ENCODE data around the gene HSCB. TPM values are rescaled to one million over a fixed set of nuclear protein-coding genes. Genes with fewer than 3 reads are reported as not detected.
"Not testable (repeated sequence)": the region's sequence is repeated elsewhere in the genome, so short reads cannot be mapped to it uniquely, and the experiment has no call there.

Gene HSCB
- total and polyA plus RNA-seq, 2 of the 4 experiments (the other 2 are of a cell fraction): 5.4 to 13.2 TPM

DNA sequence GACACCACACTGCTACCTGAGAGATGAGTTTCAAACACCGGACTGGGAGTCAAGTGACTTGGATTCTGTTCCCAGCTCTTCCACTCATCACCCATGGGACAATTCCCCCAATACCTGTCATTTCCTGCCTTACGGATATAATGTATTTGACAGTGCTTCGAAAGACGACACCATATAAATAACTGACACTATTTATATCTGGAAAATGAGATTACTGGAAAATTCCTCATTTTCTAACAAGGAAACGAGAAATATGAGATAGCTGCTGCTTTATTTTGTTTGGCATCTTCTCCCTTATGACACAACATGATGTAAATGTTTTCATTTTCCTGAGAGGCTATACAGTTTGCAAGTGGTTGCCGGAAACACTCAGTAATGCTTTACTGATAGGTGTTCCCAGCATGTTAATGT, 8.6 kb downstream of the HSCB start:
- peaks cover 3% of the 10 kb centered on the region; the same call in 1 of the 2 replicates for H4K20me1 ChIP-seq (ENCODE audit: insufficient read depth, low read length)
- H3K4ac ChIP-seq (ENCODE audit: low read depth, low read length): peak overlapping the region; percentile 65; the same call in 1 of the 2 replicates
- H3K9me1 ChIP-seq (ENCODE audit: insufficient read depth, low read length): peaks cover 11% of the 10 kb centered on the region
- H3K36me3 ChIP-seq (ENCODE audit: control insufficient read depth, insufficient read depth, low read length): peaks cover 13% of the 10 kb centered on the region
- peaks cover 4 to 9% of the 10 kb centered on the region in 2 experiments; a peak in 3 of 4 replicates for H3K79me1 ChIP-seq (ENCODE audit: low read depth in 1 of 2, low read length in 2 of 2)
- H3K23ac ChIP-seq (ENCODE audit: low read depth, low read length): no peak overlapping the region
- ChIA-PET CTCF (interaction anchor here (0.6 to 2.0 kb wide), 3 partner anchors 9 to 1530 kb away, joined by 3 to 5 read pairs (median 4); partner anchors contain the start of genes CHEK2 and HSCB), POLR2A (ENCODE audit: unreplicated experiment) (interaction anchor here (0.5 to 1.0 kb wide), 2 partner anchors 22 to 27 kb away, joined by 3 read pairs; partner anchors contain the start of gene CCDC117)
- BruUV-seq (replicated peaks): no TSS peak
- H2AFZ ChIP-seq (replicated peaks; ENCODE audit: low read length, poor library complexity): no peak overlapping the region
- peak; percentile 88 for ATAC-seq (ENCODE audit: low read depth)
- peak overlapping the region; percentile 22; the same call in 1 of the 2 replicates for H2BK20ac ChIP-seq (ENCODE audit: low read depth, low read length)
- peak overlapping the region; percentile 38; the same call in 1 of the 2 replicates for H2BK120ac ChIP-seq (ENCODE audit: low read depth, low read length)
- no CpG with 5 or more reads among the region's 6 CpGs for WGBS, 2 experiments (ENCODE audit: extremely low coverage in 2 of 2, insufficient read length in 1 of 2)
- peak overlapping the region; percentile 2; the same call in 1 of the 2 replicates for H3K14ac ChIP-seq (replicated peaks; ENCODE audit: low read depth, low read length)
- TF ChIP-seq MXI1 (IDR thresholded peaks at IDR 0.05; ENCODE audit: borderline replicate concordance, low read depth, low read length) (no peak), CEBPB (IDR thresholded peaks at IDR 0.05; ENCODE audit: low read depth, low read length) (peak; percentile 80)
- intact Hi-C loops (cut with micrococcal nuclease): no loop called here
- H2AK9ac ChIP-seq (replicated peaks; ENCODE audit: low read depth, low read length, poor library complexity): no peak overlapping the region
- H2AK5ac ChIP-seq (ENCODE audit: low read depth, low read length): 0 out of 2 replicates have a peak overlapping the region, but pooled peaks have one; percentile 46
- H3K27ac ChIP-seq (ENCODE audit: insufficient read depth, low read length): peak overlapping the region; percentile 78
- H3K4me3 ChIP-seq (ENCODE audit: insufficient read depth, low read depth, low read length): no peak overlapping the region; the same call in 1 of the 2 replicates
- no peak overlapping the region for H3K56ac ChIP-seq (ENCODE audit: extremely low read depth, insufficient read depth, low read length)
- H3K4me1 ChIP-seq (ENCODE audit: control insufficient read depth, insufficient read depth, low read length): peaks cover 6% of the 10 kb centered on the region
- peak overlapping the region; percentile 31 for H4K5ac ChIP-seq (ENCODE audit: low read depth, low read length)
- H2BK5ac ChIP-seq (ENCODE audit: low read depth, low read length, poor library complexity, severe bottlenecking): peak overlapping the region; percentile 74
- H3K4me2 ChIP-seq (ENCODE audit: low read depth, low read length): peak overlapping the region; percentile 69
- dilution Hi-C loops (cut with HindIII; ENCODE audit: low sequenced_read_pairs, unreplicated experiment): no loop called here
- H3K27me3 ChIP-seq (ENCODE audit: control insufficient read depth, insufficient read depth, low read length): no peaks in the 10 kb centered on the region
- 0 out of 3 replicates have a peak overlapping the region, but pooled peaks have one; percentile 27 for H2BK15ac ChIP-seq (ENCODE audit: low read depth, low read length)
- peak overlapping the region in 1 of 2 experiments; percentile 47; a peak in 1 of 4 replicates for H4K8ac ChIP-seq (ENCODE audit: low read depth in 2 of 2, low read length in 2 of 2)
- in situ Hi-C loops (cut with MboI; ENCODE audit: low sequenced_read_pairs): no loop called here
- DNase-seq: peak; percentile 93
- H3K9ac ChIP-seq (ENCODE audit: low read depth, low read length): no peak overlapping the region
- peak overlapping the region; percentile 39; the same call in 1 of the 2 replicates for H3K18ac ChIP-seq (ENCODE audit: low read depth, low read length)
- no peaks in the 10 kb centered on the region for H3K9me3 ChIP-seq (ENCODE audit: control insufficient read depth, insufficient read depth, low read length)
- H4K91ac ChIP-seq (ENCODE audit: insufficient read depth, low read depth, low read length): no peak overlapping the region

DNA sequence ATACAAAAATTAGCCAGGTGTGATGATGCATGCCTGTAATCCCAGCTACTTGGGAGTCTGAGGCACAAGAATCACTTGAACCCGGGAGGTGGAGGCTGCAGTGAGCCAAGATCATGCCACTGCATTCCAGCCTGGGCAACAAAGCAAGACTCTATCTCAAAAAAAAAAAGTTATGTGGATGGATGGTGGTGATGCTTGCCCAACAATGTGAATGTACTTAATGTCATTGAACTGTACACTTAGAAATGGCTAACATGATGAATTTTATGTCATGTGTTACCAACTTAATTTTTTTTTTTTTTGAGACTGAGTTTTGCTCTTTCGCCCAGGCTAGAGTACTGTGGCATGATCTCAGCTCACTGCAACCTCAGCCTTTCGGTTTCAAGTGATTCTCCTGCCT, 12.7 kb downstream of the HSCB start:
- H4K8ac ChIP-seq (ENCODE audit: low read depth in 2 of 2, low read length in 2 of 2); H3K14ac ChIP-seq (replicated peaks; ENCODE audit: low read depth, low read length); H4K91ac ChIP-seq (ENCODE audit: insufficient read depth, low read depth, low read length); H2BK15ac ChIP-seq (ENCODE audit: low read depth, low read length); H3K4me3 ChIP-seq (ENCODE audit: insufficient read depth, low read depth, low read length); H3K27me3 ChIP-seq (ENCODE audit: control insufficient read depth, insufficient read depth, low read length); H3K23ac ChIP-seq (ENCODE audit: low read depth, low read length); H2BK20ac ChIP-seq (ENCODE audit: low read depth, low read length); dilution Hi-C loops (cut with HindIII; ENCODE audit: low sequenced_read_pairs, unreplicated experiment); H2AK9ac ChIP-seq (replicated peaks; ENCODE audit: low read depth, low read length, poor library complexity); H3K9me3 ChIP-seq (ENCODE audit: control insufficient read depth, insufficient read depth, low read length); POLR2A ChIA-PET (ENCODE audit: unreplicated experiment); H3K56ac ChIP-seq (ENCODE audit: extremely low read depth, insufficient read depth, low read length); intact Hi-C loops (cut with micrococcal nuclease); H3K4me2 ChIP-seq (ENCODE audit: low read depth, low read length); DNase-seq; H3K36me3 ChIP-seq (ENCODE audit: control insufficient read depth, insufficient read depth, low read length); H3K79me1 ChIP-seq (ENCODE audit: low read depth in 1 of 2, low read length in 2 of 2); H4K20me1 ChIP-seq (ENCODE audit: insufficient read depth, low read length); H2BK5ac ChIP-seq (ENCODE audit: low read depth, low read length, poor library complexity, severe bottlenecking); H3K9ac ChIP-seq (ENCODE audit: low read depth, low read length); in situ Hi-C loops (cut with MboI; ENCODE audit: low sequenced_read_pairs); H3K4ac ChIP-seq (ENCODE audit: low read depth, low read length); H3K27ac ChIP-seq (ENCODE audit: insufficient read depth, low read length); H2AFZ ChIP-seq (replicated peaks; ENCODE audit: low read length, poor library complexity); BruUV-seq (replicated peaks); H4K5ac ChIP-seq (ENCODE audit: low read depth, low read length); H3K4me1 ChIP-seq (ENCODE audit: control insufficient read depth, insufficient read depth, low read length); CTCF ChIA-PET; H3K18ac ChIP-seq (ENCODE audit: low read depth, low read length); H2AK5ac ChIP-seq (ENCODE audit: low read depth, low read length); ATAC-seq (ENCODE audit: low read depth); H2BK120ac ChIP-seq (ENCODE audit: low read depth, low read length): not testable (repeated sequence)
- WGBS, 2 experiments (ENCODE audit: extremely low coverage in 2 of 2, insufficient read length in 1 of 2): no CpG with 5 or more reads among the region's 3 CpGs
- peaks cover 10% of the 10 kb centered on the region for H3K9me1 ChIP-seq (ENCODE audit: insufficient read depth, low read length)
